HG02610 (cell line): ENCODE results near the gene TSHZ2.

Source experiments
- ATAC-seq: cut with Tn5 transposase; IDR thresholded peaks from one replicate; pipeline ENCODE4 v1.9.1; 2021; ENCODE audit warnings: mild to moderate bottlenecking, moderate library complexity; ENCODE audit not compliant: unreplicated experiment

The TSHZ2 gene

GRCh38 chr20:53324816-53325215, 352.7 kb downstream of the TSHZ2 start:
- ATAC-seq = no peak

DNA sequence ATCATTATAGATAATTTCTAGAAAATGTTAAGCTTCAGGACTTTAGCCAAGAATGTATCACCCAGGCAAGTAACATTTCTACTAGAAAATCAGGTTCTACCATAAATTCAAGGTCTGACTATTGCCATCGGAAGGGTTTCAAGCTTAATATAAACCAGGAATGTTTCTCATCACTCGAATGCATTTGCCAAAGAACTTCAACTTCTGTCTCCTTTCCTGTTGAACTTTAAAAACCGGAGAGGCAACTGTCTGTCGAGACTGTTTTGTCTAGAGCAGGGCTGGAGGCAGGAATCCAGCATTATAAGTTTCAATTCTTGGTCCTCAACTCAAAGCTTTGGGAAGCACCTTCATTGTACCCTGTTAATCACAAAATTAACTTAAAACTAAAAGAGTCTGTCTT, 356.8 kb downstream of the TSHZ2 start:
- ATAC-seq = no peak

DNA sequence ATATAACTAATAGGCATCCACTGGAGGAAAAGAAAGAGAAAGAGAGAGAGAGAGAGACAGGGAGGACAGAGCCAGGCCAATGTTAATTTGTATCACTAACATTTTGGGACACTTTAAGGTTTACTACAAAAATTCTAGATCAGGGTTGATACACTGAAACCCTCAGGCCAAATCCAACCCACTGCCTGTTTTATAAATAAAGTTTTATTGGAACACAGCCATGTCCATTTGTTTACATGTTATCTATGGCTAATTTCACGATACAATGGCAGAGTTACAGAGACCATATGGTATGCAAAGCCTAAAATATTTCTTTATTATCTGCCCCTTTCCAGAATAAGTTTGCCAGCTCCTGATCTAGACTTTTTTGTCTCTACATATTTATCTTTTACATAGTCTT, 357.6 kb downstream of the TSHZ2 start:
- no peak for ATAC-seq

GRCh38 chr20:53330601-53331140, 358.5 kb downstream of the TSHZ2 start:
- ATAC-seq = no peak

- no peak for ATAC-seq
These were observed 359.2 kb downstream of the TSHZ2 start for GRCh38 chr20:53331151-53331973.

DNA sequence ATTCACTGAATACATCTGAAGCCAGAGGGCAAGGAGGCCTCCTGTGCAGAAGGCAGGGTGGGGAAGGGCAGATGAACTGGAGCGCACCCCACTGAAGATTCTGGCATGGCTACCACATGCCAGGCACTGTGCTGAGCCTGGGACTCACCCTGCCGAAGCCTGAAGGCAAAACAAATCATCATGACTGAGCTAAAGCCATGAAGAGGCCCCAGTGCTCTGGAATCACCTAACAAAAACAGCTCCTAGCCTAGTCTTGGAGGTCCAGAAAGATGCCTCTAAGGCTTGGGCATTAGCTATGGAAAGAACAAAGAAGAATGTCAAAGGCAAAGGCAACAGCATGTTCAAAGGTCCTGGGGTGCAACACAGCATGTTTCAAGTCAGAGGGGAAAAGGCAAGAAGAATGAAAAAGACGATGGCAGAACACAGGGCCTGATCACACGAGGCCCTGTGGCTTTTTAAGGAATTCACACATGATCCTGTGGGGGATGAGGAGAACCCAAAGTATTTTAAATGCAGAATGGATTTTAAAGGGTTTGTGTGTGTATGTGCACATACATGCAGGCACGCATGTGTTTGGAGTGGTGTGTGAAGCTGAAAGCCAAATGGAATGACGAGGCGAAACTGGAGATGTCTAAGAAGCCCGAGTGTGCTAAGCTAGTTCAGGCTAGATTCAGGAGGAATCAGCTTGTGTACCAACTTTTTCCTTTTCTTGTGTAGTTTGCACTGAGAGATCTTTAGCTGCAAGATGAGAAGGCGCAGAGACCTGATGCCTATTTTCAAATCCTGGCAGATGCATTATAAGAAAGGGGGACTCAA, 360.1 kb downstream of the TSHZ2 start:
- ATAC-seq = no peak

DNA sequence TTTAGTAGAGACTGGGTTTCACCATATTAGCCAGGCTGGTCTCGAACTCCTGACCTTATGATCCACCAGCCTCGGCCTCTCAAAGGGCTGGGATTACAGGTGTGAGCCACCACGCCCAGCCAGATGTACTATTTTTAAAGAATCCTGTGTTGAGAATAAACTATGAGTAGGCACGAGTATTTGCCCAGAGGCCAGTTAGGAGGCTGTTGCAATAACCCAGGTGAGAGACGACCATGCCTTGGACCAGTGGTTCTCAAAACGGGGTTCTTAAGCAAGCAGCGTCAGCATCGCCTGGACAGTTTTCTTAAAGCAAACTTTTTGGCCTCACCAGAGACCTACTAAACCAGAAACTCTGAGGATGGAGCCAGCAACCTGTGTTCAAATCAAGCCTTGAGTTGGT, 362.7 kb downstream of the TSHZ2 start:
- no peak for ATAC-seq

DNA sequence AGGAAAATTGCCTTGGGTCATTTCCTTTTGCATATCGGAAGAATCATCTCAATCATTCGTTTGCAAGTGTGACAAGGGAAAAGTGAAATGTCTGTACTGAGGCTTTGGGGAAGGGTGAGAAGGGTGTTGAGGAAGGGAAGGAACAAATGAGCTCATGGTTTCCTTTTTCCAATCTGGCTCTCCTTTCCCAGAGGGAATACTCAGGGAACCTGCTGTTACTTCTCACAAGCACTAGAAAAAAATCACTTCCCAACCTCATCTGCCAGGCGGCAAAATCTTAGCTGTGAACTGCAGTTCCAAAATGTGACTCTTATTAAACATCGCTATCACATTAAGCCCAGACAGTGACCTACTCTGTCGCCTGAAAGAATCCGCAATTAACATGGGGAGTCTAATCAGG, 363.4 kb downstream of the TSHZ2 start:
- ATAC-seq = no peak

DNA sequence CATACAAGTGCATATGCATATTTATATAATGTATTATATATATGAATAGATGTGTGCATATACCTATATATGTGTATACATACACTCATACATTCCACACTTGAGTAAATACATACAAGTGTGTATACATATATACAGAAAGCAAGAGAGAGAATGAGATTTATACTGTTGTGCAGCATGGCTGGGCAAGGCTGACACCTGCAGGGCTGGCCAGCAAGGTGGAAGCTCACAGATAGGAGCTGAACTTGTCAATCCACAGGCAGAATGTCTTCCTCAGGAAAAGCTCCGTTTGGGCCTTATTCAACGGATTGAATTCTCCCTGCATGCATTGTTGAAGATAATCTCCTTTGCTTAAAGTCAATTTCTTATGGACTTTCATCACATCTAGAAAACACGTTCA, 364.7 kb downstream of the TSHZ2 start:
- no peak for ATAC-seq

- no peak for ATAC-seq
These were observed 365.4 kb downstream of the TSHZ2 start for GRCh38 chr20:53337390-53338101.

DNA sequence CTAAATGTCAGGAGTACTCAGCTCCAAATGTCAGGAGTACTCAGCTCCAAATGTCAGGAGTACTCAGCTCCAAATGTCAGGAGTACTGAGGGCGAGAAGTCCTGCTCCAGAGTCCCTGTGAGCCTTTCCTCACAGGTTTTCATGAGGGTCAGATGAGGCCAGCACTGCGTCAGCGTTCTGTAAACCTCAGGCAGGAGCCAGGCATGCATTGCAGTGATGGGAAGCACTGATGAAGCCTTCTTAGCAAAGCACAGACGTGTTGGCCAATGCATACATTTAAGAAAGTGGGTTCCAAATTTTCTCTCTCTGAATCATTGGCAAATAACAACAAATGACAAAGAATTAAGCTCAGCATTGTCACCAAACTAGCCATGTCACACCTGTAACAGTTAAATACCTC, 366.6 kb downstream of the TSHZ2 start:
- no peak for ATAC-seq

DNA sequence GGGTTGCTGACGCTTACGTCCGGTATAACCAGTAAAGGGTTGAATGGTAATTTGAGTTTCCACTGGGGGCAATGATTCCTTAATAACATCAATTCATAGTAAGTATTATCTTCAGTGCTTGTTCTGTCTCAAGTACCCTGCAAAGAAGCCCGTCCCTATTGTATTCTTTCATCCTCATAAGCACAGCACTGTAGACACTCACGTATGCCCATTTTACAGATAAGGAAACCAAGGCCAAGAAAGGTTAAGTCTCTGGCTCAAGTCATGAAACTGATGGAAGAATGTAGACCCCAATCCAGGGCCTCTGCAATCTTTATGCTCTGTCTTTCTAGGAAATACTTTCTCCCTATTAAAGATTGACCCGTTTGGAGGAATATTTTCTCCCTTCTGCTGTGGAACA, 370.3 kb downstream of the TSHZ2 start:
- ATAC-seq = no peak

DNA sequence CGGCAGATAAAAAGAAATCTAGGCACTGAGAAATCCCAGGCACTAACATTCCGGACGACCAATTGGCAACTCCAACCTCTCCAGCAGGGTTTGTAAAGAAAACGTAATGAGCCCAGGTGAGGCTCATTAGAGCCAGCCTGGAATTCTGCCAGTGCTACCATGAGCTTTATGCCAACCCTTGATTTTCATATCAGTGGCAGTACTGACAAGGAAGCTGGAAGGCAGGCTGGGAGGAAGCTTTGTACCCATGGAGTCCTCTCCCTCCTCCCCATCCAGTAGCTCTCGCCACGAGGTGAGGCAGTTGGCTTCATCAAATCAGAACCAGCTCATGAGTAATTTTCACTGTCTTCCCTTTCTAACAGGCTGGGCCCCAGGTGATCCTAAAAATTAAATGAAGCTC, 371.3 kb downstream of the TSHZ2 start:
- ATAC-seq = no peak

- ATAC-seq = no peak
These were observed 372.7 kb downstream of the TSHZ2 start for GRCh38 chr20:53344891-53345290.

DNA sequence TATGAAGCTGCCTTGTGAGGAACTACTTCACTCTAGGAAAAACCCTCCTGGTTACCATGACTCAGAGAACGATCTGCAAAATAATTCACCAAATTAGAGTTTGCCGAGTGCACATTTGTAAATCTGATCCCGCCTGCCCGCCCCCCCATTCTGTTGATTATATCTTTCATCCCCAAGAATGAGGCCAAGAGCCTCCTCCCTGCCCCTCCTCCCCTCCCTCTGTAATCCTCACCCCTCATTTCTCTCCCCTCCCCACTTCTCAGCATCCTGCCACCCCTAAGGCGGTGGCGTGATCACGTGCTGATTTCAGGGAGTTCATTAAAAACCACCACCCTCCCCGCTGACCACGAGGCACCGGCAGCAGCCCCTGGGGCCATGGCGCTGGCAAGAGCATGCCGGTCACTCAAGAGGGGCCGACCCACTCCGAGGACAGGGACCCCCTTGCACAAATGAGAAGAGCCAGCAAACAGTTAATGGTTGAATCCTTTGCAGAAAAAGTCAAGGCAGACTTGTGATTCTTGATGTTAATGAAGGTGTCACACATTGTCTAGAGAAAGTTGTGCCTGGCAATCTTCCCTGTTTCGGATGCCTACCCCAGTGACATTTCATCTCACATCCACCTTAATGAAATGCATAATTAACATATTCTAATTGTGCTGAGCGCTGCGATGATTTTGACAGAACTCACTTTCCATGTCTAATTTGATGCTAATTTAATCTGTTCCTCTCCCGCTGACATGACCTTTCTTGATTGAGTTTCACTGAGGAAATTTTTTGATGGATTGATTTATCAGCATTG, 373.6 kb downstream of the TSHZ2 start:
- ATAC-seq = no peak

DNA sequence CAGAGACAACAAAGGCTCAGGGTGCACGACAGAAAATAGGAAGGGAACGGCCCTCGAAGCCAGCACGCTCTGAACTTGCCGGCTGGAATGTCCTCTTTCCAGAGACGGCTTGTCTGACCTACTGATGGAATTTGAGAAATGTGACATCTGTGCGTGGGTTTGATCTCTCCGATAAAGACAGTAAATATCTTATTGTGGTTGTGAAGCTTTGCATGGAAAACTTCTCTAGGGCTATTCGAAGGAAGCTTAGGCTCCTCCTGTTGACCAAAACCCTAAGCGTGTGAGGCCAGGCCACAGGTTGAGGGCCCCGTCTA, 374.1 kb downstream of the TSHZ2 start:
- ATAC-seq = no peak

- ATAC-seq = no peak
These were observed 377.6 kb downstream of the TSHZ2 start for GRCh38 chr20:53349730-53350129.

GRCh38 chr20:53352727-53353440, 380.7 kb downstream of the TSHZ2 start:
- no peak for ATAC-seq

GRCh38 chr20:53354314-53354713, 382.2 kb downstream of the TSHZ2 start:
- ATAC-seq = no peak

- ATAC-seq = no peak
These were observed 383.6 kb downstream of the TSHZ2 start for GRCh38 chr20:53355790-53356189.
